ENCODE results near the gene HOXA13.

Gene HOXA13

DNA sequence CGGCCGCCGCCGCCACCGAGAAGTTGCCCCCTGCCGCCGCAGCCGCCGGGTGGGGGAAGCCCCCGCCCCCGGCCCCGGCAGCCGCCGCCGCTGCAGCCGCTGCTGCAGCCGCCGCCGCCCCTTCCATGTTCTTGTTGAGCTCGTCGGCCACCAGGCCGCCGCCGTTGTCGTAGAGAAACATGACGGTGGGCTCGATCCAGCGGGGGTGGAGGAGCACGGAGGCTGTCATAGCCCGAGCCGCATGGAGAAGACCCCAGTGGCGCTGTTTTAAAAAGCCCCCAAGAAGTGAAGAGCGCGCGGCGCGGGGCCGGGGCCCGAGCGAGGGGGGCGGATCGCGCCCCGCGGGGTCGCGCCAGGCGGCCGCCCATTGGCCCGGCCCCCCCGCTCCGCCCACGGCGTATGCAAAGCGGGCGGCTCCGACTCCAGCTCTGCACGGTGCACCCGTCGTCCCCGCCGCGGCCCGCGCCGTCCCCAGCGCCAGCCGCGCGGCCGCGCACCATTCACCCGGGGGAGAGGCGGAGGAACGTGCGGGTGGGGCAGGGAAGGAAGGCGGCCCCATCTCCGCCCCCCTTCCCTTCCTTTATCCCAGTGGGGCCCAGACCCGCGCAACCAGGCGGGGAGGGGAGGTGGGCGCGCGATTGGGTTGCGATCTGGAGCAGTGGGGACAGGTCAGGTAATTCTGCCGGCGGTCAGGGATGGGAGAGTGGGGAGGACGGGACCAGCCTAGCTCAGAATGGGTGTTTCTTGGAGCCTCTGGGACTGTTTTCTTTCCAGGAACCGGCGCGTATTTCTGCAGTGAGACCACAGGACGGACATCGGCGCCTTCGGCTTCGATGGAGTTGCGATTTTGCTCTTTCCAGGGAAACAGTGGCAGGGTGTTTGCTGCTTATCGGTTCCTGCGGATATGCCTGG is at the start of gene HOXA13:
Gene HOXA13, minus strand, starts transcription at position 243 of the 912 bp plus-strand sequence. Its CDS starts 14 bp downstream, at position 229.
- DNase-seq = peak; percentile 70

DNA sequence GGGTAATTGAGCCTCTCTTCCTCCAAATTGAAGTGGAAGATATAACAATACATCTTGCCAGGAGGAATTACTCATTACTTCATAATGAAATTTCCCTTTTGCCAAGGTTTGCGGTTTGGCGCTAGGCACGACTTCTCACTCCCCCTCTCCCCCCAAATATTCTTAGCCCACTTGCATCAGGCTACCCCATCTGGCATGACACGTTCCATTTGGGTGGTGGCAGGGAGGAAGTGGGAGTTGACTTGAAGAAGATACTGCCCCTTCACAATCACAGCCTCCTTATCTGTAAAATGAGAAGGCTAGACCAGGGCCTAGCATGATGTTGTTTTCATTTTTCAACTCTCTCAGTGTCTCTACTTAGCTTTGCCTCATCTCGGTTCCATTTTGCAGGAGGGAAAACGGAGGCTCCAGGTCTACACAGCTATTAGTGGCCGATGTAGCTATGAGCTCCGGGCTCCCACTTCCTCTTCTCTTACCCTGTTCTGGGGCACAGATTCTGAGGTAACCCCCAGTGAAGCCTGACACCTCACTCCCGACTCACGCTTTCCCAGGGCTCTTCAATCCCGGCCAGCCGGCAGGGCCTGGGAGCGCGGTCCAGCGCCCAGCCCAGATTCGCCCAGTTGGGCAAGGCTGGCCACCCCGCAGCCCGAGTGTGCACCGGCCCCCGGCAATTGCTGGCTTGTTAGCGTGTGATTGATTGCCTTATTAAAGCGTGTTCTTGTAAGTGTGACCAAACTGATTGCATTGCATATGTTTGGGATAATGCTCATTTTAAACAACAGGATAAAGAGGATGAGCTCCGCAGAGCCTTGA is 49.2 kb upstream of the HOXA13 start:
- no peak for DNase-seq

DNA sequence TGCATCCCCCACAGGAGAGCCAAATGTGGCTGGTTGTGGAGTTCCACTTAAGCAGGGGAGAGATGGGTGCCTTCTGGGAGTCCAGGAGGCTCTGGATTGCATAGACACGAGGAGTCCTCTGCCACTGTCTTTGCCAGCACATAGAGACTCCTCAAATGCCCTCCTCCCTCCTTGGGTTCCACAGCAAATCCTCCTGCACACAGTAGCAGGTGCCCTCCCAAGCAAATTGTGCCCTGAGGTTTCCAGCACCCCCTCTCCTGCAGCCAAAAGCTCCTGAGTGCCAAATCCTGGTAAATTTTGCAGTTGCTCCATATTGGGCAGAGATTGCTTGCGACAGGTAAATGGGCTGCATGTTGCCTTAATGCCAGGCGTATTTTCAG is 48.5 kb upstream of the HOXA13 start:
- no peak for DNase-seq

DNA sequence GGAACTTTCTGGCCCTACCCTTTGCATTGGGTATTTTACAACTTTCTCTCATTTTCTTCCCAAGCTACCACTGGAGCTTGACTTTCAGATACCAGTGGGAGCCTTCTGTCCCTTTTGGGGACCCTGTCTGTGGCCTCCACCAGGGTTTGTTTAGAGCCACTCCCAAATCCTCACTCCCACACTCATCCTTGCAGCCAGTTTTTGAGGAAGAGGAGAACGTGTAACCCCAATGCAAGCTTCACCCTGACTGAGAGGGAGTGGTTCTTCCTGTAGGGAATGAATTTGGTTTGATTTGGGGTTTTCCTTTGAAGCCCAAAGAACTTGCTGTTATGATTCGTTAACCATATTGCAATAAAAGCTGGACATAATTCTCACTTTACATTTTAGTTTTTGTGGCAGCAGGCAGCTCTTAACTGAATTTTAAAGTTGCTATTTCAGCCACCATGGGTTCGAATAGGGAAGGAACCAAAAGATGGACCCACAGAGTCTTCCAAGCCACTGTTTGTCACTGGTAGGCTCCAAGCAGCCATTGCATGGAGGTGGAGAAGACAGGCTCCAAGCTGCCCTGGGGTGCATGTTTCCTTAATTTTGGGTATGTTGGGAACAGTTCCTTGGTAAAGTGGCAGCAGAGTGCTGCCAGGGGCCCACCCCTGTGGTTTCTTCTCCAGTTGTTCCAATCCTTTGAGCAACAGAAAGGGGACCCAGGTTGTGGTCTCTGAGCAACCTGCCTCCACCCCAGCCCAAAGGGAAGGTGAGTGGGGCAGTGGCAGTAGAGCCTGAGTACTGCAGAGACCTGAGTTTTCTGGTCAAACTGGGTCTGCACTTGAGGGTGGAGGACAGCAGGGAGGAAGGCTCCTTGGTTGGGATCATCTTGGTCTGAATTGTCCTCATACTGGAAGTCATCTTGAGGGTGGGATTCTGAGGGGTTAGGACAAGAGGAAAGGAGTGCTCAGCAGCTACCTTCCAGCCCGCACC is 47.8 kb upstream of the HOXA13 start:
- no peak for DNase-seq

DNA sequence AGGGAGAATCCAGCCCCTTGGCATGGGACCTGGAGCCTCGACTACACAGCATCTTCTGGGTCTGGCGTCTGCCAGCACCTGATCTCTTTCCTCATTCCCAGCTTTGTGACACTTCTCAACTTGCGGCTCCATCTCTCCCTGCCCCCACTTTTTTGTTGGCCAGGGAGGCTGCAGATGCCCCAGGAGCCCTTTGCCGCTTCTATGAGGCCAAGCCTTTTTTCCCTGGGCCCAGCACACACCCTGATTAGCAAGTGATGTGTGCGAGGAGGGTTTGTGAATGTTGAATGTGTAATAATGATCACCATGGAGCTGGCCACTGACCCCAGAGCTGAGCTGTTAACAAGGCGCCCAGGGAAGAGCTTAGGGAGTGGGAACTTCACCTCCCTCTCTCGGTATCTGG is 47.1 kb upstream of the HOXA13 start:
- DNase-seq = no peak

DNA sequence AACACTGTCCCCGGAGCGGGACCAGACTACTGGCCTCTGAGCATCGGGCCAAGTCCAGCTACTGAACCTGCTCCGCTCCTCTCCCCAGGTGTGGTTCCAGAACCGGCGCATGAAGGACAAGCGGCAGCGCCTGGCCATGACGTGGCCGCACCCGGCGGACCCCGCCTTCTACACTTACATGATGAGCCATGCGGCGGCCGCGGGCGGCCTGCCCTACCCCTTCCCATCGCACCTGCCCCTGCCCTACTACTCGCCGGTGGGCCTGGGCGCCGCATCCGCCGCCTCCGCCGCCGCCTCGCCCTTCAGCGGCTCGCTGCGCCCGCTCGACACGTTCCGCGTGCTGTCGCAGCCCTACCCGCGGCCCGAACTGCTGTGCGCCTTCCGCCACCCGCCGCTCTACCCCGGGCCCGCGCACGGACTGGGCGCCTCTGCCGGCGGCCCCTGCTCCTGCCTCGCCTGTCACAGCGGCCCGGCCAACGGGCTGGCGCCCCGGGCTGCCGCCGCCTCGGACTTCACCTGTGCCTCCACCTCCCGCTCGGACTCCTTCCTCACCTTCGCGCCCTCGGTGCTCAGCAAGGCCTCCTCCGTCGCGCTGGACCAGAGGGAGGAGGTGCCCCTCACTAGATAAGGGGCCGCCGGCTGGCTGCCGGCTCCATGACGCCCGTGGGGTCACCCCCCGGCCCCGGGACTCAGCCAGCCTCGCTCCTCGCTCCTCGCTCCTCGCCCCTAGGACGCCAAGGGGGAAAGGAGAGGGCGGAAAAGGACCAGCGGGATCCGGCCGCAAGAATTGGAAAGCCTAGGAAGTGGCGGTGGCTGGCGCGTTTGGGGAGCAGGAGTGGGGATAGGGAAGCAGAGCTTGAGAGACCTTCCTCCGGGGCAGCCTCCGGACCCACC is 46.2 kb upstream of the HOXA13 start:
- no peak for DNase-seq

DNA sequence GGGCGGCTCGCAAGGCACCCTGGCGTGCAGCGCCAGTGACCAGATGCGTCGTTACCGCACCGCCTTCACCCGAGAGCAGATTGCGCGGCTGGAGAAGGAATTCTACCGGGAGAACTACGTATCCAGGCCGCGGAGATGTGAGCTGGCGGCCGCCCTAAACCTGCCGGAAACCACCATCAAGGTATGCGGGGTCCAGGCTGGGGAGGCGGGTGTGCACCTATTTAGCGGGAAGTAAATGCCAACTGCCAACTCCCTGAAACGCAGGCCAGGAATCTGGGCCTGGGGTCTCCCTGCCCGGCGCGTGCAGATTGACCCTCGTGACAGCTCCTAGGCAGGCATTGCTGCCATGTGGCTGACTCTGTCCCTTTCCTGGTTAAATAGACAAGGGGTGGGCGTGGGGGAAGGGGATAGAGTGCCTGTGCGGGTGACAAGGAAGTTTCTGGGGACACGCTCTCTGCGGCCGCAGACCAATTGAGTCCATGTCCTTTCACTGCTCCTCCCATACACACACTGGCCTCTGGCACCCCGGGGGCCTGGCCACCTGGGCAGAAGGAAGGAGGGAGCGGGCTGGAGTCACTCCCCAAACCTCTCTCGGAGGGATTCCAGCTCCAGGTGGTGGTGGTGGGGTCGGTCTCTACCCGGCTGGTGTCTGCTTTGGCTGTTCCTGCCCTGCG is 45.4 kb upstream of the HOXA13 start:
- DNase-seq = no peak

DNA sequence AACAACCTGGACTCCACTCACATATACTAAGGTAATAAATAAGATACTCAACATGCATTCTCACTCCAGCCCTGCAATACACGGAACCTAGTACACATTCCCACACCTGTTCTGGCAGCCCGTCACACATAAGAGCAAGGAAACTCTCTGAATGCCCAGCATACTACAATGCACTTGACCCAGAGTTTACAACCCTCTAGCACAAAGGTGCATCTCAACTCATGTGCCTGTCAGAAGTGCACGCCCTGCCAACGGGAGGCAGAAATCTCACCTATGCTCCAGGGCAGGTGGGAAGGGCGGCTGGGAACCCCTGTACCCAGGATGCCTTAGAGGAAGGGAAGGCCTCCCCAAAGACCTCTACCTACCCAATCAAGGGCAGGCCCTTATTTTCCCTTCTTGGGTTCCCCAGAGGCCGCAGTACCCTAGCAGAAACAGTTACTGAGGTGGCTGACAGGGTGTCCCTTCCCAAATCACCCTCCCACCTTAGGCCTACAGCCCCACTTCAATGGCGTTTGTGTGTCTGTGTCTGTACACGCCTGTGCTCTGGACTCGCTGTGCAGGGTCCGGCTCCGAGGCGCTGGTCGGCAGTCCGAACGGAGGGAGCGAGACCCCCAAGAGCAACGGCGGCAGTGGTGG is 44.7 kb upstream of the HOXA13 start:
- DNase-seq = no peak

DNA sequence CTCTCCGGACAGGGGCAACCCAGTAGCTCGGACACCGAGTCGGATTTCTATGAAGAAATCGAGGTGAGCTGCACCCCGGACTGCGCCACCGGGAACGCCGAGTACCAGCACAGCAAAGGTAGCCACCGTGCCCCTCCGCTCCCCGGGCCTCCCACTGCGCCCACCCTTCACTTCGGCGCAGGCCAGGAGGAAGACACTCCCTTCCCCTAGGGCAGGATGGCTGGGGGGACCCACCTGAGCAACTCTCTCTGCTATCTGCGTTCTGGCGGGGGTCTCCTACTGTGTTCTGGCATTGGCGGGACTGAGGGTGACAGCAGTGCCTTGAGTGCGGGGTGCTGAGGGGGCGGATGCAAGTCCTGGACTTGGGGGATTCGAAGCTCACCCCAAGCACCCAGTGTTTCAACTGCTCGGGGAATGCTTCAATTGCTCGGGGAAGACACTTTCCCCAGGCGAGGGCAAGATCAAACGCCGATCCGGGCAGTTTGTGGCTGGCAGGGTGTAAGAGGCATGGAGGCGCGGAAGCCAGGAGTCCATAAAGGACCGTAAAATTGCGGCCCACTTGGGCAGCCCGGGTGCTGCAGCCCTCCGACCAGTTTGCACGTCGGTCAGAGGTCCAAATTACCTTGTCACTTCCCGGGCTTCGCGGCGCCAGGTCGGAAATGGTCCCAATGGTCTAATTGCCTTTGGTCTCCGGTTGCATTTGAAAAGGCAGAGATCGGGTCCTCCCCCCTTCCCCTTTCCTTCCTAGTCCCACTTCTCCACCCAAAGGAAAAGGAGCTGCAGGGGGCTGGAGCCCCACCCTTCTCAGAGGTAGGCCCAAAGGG is 43.7 kb upstream of the HOXA13 start:
- DNase-seq = no peak

DNA sequence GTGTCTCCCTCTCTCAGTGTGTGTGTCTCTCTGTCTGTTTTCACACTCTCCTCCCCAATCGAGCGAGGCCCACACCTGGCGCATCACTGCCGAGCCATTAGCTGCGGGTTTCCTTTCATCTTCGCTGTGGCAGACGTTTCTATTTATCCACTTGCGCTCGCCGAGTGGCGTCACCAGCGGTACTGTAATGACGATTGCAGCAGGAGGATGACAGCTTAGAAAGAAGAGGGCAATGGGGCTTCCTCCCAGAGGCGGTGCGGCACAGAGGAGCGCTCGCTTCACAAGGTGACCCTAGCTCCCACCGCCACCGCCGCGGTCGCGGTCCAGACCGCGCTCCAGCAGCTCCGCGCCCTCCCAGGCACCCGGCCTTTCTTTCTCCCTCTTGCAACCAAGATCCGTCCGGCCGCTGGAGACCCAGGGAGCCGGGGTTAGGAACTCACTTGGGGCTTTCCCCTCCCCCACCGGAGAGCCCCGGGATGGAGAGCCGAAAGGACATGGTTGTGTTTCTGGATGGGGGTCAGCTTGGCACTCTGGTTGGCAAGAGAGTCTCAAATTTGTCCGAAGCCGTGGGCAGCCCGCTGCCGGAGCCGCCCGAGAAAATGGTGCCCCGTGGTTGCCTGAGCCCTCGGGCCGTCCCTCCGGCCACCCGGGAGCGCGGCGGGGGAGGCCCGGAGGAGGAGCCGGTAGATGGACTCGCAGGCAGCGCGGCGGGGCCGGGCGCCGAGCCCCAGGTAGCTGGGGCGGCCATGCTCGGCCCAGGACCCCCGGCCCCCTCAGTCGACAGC is 42.9 kb upstream of the HOXA13 start, which contains the start of gene EVX1:
Gene EVX1, plus strand, starts transcription at position 248 of the 785 bp plus-strand sequence. Its CDS starts 229 bp downstream, at position 477.
- DNase-seq = peak; percentile 30

DNA sequence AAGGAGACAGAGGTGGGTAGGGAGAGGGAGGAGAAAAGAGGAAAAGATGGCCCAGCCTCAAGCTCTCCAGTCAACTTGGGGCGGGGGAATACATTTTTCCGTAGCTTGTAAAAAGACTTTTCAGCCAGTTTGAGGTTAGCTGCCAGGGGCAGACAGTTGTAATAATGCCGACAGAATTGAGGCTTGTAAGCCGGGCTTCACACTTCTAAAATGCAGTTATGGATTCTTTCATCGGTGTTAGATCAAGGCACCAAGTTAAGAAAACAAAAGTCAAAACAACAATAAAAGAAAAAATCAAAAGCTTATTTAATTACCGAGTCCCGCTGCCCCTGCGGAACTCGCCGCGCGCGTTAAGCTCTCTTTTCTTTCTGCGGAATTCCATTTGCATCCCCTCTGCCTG is 42.3 kb upstream of the HOXA13 start:
- no peak for DNase-seq

DNA sequence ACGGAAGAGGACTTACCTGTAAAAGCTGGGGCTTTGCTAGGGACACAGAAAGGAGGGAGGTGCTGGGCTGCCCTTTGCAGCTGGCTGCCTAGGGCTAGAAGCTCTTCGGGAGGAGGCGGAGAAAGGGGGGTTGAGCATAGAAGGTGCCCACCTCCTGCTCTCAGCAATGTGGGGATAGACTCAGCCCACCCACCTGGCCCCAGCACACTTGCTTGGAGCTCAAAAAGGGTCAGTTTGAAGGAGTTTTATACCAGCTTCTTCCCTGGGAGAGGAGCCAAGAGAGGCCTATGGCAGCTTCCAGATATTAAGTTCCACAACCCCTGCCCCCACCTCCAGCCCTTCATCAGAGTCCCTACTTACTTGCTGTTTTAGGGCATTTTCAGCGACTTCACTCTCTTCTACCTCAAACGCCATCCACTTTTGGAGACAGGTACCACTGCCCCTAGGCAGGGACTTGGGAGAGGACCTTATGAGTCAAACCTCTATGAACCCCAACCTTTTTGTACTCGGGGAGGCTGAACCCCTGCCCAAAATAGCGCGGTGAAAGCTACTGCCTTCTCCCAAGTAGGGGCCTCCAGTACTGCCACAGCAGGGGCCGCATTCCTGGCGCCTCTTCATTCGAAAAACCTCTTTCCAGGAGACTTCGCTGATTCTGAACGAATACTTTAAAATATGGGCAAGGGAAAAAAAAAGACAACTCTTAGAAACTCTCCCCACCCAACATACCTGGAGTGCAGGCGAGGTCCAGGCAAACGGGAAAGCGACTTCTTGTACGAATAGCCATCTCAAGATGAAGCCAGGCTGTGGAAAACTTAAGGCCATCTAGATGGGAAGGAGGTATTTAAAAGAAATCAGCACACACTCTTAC is 41.5 kb upstream of the HOXA13 start:
- DNase-seq = no peak

DNA sequence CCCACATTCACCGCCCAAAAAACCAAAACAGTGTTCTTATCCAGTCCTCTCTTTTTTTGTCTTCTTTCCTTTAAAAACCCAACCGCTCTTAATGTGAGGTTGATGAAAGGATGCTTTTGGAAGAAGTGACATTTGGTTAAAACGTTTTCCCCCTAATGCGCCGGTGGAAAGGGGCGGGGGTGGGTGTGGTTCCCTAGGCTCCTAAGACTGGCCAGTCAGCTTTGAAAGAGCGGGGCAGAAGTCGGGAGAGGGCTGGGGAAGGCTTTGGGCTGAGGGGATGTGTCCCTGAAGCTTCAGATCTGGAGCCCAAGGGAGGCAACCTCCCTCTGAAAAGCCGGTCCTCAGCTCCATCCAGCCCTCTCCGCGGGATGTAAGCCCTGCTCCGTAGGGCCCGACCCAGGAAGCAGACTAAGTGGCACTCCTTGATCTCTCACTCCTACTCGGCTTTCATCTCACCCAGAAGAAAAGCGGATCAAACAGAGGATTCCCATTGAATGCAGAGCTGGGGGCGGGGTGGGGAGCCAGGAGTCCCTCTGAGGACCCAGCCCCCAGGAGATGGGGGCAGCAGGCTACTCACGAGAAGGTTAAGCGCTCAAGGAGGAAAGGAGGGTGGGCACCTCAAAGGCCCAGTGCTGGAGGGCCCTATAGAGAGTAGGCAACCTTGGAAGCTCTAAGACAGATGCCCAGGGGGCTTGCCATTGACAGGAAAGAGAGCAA is 40.3 kb upstream of the HOXA13 start:
- no peak for DNase-seq

DNA sequence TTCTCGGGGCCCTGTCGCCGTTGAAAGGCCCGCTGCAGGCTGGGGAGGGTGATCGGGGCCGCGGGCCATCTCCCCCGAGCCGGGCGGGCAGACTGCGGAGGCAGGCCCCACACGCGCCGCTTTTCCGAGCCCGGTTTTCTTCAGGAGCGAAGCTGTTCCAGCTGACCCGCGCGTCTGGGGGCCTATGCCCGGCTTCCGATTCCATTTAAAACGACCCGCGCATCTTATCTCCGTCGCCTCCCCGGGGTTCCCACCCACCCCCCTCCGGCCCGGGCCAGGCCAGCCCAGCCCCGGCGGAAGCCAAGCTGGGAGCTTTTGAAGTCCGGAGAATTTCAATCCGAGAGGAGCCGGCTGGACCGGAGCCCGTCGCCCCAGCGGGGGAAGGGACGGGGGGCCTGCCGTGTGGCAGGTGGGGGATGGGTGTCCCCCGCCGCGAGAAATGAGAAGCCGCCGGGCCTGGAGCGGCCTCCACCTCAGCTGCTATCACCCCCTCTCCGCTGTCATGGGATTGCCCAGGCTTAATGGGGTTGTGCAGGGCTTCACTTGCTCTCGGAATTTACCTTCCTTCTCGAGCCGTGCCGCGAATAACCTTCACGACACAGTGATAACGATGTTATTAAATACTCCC is 39.6 kb upstream of the HOXA13 start:
- DNase-seq = peak; percentile 16

DNA sequence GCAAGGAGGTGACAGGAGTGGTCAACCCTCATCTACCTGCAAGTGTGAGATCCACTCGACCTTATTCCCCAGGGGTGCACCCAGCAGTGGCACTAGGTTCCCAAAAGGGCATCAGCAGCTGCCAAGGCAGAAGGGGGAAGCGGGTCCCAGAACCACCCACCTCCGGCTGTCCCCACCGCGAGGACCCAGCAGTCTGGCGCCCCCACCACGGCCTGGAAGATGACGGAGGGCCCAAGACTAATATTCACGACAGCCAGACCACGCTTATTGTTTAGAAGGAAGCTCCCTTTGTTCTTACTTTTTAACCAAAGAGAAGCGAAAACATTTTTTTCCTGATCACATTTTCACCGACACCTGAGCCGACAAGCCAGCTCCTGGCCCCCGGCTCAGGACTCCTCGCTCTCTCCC is 39.1 kb upstream of the HOXA13 start:
- DNase-seq = no peak

DNA sequence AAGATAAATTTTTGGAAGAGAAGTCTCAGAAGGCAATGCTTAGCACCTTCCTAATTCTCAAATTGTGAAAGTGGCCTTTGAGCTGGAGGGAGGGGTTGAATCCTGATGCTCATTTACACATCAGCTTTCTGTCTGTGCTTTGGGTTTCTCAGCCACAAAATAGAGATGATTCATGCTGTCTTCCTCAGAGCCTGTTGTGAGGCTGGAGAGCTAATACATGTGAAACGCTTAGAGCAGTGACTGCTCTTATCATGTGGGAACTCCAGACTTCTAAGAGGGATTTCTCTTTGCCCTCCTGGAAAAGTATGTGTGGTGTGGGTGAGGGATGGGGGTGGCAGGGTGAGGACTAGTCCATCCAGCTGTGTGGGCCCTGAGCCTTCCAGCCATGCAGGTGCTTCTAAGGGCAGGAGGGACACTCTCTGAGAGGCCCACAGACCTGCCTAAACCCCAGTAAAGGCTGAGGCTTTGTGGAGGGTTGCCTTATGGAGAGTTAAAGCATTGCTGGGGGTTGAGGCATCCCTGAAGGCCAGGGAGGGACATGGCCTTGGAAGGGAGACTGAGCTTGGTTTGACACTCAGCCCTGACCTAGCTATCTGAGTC is 37.9 kb upstream of the HOXA13 start:
- no peak for DNase-seq

Measured in DMS79 (cell line).